GM13977 (cell line): Measurements from ENCODE around the gene ABCC6.

Experiments used
- DNase-seq: peaks from one replicate; pipeline ENCODE4 v3.0.0; 2012; ENCODE audit warnings: low spot score
- in situ Hi-C: fragments of 300-500 bp; cut with MboI; formaldehyde crosslinking; loops from one replicate; pipeline ENCODE4 v1.12.0; 2022; ENCODE audit warnings: low sequenced_read_pairs, low pct_unique_long_range_greater_than_20kb, mixed read lengths, inconsistent platforms; ENCODE audit not compliant: unreplicated experiment
- TF ChIP-seq, protein P1 (sequence below): IDR thresholded peaks from 2 replicates; pipeline ENCODE4 v1.5.1; 2012; ENCODE audit warnings: mild to moderate bottlenecking, control low read depth; ENCODE audit not compliant: insufficient read depth; ENCODE audit errors: extremely low read depth, missing control alignments

ABCC6 gene

DNA sequence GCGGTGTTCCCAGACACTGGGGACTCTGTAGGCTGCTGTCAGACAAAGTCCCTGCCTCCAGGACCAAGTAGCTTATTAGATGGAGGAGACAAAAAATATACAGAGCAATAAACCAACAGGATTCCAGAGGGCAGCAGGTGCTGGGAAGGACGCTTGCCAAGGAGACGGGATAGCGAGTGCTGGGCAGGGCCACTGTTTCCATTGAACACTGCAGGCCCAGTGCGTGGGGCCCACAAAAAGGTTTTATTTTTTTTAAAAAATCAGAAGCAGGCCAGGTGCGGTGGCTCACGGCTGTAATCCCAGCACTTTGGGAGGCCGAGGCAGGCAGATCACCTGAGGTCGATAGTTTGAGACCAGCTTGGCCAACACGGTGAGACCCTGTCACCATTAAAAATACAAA lies 84.2 kb downstream of the ABCC6 start:
- DNase-seq: no peak
- in situ Hi-C loops: no loop called here
- TF ChIP-seq, protein P1, sequence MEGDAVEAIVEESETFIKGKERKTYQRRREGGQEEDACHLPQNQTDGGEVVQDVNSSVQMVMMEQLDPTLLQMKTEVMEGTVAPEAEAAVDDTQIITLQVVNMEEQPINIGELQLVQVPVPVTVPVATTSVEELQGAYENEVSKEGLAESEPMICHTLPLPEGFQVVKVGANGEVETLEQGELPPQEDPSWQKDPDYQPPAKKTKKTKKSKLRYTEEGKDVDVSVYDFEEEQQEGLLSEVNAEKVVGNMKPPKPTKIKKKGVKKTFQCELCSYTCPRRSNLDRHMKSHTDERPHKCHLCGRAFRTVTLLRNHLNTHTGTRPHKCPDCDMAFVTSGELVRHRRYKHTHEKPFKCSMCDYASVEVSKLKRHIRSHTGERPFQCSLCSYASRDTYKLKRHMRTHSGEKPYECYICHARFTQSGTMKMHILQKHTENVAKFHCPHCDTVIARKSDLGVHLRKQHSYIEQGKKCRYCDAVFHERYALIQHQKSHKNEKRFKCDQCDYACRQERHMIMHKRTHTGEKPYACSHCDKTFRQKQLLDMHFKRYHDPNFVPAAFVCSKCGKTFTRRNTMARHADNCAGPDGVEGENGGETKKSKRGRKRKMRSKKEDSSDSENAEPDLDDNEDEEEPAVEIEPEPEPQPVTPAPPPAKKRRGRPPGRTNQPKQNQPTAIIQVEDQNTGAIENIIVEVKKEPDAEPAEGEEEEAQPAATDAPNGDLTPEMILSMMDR: no peak

DNA sequence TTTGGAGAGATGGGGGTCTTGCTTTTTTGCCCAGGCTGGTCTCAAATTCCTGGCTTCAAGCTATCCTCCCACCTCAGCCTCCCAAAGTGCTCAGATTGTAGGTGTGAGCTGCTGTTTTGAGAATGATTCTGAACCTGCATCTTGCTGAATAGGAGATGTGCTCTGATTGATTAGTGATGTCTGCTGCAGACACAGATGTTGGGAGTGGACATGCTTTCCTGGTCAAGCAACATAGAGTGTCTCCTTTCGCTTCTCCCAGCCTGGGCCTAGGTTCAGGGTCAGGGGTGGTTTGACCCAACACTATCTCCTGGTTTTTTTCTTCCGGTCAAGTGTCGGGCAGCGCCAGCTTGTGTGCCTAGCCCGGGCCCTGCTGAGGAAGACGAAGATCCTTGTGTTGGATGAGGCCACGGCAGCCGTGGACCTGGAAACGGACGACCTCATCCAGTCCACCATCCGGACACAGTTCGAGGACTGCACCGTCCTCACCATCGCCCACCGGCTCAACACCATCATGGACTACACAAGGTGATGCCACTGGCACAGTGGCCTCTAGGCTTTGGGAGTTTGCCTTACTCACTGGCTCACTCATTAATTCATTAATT lies 85.2 kb downstream of the ABCC6 start:
- TF ChIP-seq, protein P1: no peak
- no peak for DNase-seq
- in situ Hi-C loops: no loop called here

DNA sequence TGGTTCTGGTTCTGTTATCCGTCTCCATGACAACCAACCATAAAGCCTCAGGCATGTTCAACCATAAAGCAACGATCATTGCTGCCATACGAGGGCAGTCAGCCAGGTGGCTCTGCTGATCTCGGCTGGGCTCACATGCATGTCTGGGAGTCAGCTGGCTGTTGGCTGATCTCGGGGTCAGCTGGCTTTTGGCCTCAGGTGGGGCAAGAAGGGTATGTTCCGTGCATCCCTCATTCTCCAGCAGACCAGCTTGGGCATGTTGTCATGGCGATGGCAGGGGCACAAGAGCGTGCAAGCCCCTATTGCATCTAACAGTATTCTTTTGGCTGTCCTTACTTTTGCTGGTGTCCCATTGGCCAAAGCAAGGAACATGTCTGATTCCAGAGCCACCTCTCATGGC lies 86.2 kb downstream of the ABCC6 start:
- in situ Hi-C loops: no loop called here
- TF ChIP-seq, protein P1: no peak
- no peak for DNase-seq

DNA sequence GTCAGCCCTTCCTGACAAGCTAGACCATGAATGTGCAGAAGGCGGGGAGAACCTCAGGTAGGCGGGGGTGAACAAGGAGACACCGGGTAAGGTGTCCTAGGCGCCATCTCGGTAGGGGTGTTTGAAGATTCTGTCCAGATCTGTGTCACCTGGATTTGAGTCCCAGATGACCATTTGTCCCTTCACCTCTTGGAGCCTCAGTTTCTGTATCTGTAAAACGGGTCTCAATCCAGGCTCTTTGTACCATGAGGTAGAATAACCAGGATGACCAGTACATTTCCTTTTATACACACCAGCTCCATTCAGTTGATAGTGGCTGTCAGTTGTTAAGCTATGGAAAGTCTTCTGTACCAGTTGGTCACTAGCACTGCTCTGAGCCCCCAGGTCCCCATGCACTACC lies 86.7 kb downstream of the ABCC6 start:
- TF ChIP-seq, protein P1: no peak
- in situ Hi-C loops: no loop called here
- DNase-seq: no peak

DNA sequence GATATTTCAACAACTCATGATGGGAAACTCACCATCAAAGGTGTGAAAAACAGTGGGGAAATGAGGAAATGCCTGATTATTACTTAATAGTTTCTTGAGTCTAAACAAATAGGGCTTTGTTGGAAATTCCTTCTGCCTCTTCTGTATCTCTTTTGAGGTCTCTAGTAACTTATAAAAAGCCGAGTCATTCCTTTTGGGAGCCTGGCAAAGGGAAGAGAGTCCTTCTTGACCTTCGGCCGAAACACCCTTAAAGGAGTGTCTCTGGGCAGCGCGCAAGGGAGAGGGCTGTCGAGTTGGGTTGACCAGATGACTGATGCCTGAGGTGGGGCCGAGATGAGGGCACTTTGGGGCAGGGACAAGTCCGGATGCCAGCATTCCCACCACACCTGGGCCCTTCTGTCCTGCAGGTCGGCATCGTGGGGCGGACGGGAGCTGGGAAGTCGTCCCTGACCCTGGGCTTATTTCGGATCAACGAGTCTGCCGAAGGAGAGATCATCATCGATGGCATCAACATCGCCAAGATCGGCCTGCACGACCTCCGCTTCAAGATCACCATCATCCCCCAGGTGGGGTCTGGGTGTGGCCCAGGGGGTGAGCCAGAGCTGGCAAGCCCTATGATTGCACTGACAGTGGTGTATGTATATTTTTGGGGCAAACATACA lies 89.2 kb downstream of the ABCC6 start:
- TF ChIP-seq, protein P1: no peak
- in situ Hi-C loops: no loop called here
- no peak for DNase-seq

DNA sequence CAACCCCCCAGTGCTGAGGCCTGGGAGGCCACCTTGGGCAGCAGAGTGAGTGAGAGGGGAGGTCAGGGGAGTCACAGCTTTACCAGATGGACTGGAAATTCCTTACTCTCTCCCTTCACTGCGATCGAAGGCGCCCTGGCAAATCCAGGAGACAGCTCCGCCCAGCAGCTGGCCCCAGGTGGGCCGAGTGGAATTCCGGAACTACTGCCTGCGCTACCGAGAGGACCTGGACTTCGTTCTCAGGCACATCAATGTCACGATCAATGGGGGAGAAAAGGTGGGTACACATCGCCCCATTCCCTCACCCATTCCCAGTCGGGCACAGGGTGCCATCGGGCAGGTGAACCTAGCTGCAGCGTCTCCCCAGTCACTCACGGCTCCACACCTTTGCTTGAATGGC lies 91.6 kb downstream of the ABCC6 start:
- in situ Hi-C loops: no loop called here

More for the DNA sequence above, 91.6 kb downstream of the ABCC6 start:
- TF ChIP-seq, protein P1: no peak
- DNase-seq: no peak
